HCT116 (cell line): ENCODE measurements around the gene LRRK1. TPM values are rescaled to one million over a fixed set of nuclear protein-coding genes. Genes with fewer than 3 reads are reported as not detected.

ENCODE experiments used
- ATAC-seq: fragments of 200-7000 bp; cut with Tn5 transposase; 2 replicates; pipeline ENCODE4 v1.9.1; 2020; ENCODE audit warnings: mild to moderate bottlenecking, moderate library complexity
- BruUV-seq: library from RNA; stranded (reverse); fragments of 400-500 nt; replicated peaks from 2 replicates; lab custom pipeline; 2021; lab: Mats Ljungman, UMichigan
- CTCF ChIA-PET: fragments of 300-600 bp; sonication (Branson Sonifier 250); formaldehyde crosslinking; loops from one replicate; lab custom pipeline; 2021; ENCODE audit warnings: antibody characterized with exemption; lab: Charles Lee
- POLR2A ChIA-PET: fragments of 300-600, 350-600 bp; sonication (Branson Sonifier 250); formaldehyde crosslinking; loops from one replicate; lab custom pipeline; 2021; ENCODE audit warnings: antibody characterized with exemption; lab: Charles Lee
- RAD21 ChIA-PET, 2 experiments: fragments of 300-600 bp; sonication (Branson Sonifier 250); formaldehyde crosslinking; loops; one replicate each; lab custom pipeline; 2023; ENCODE audit warnings: low total read pairs in 2 of 2; ENCODE audit not compliant: uncharacterized antibody in 2 of 2, unreplicated experiment in 2 of 2, low non-redundant PET in 1 of 2; lab: Charles Lee
- DNase-seq: peaks from one replicate; pipeline ENCODE4 v3.0.0-alpha.2; 2010; ENCODE audit warnings: low read depth, low spot score
- H2AFZ ChIP-seq: fragments of 200-600 bp; shearing (Covaris generic), sonication (generic); 2 replicates; pipeline ENCODE4 v1.6.1; 2017; ENCODE audit warnings: low read depth, mixed run types, mixed read lengths, antibody characterized with exemption, low read length; ENCODE audit not compliant: poor library complexity, severe bottlenecking
- H3K27ac ChIP-seq: 2 replicates; pipeline ENCODE4 v1.5.1; 2012; ENCODE audit warnings: low read depth, low read length
- H3K27me3 ChIP-seq: fragments of 200-600 bp; sonication (generic); 2 replicates; pipeline ENCODE4 v1.6.1; 2016; ENCODE audit warnings: mixed run types, low read length, mixed read lengths; ENCODE audit not compliant: insufficient read depth
- H3K36me3 ChIP-seq, 2 experiments: fragments of 200-500 bp in 1 of 2; fragments of 200-600 bp in 1 of 2; sonication (Bioruptor generic) in 1 of 2; sonication (generic) in 1 of 2; 2 replicates each; pipeline versions ENCODE4 v1.5.1 to v1.6.1; 2014 to 2016; ENCODE audit warnings: low read length in 2 of 2, inconsistent platforms in 1 of 2, mixed read lengths in 1 of 2, mixed run types in 1 of 2; ENCODE audit not compliant: insufficient read depth in 2 of 2, control insufficient read depth in 1 of 2
- H3K4me1 ChIP-seq, 2 experiments: fragments of 200-600 bp in 1 of 2; sonication (generic) in 1 of 2; 2 replicates each; pipeline versions ENCODE4 v1.5.1 to v1.6.1; 2012 to 2017; ENCODE audit warnings: low read length in 2 of 2, inconsistent platforms in 1 of 2, mild to moderate bottlenecking in 1 of 2, mixed read lengths in 1 of 2, mixed run types in 1 of 2, moderate library complexity in 1 of 2; ENCODE audit not compliant: insufficient read depth in 2 of 2, control insufficient read depth in 1 of 2
- H3K4me2 ChIP-seq: fragments of 200-600 bp; sonication (generic); 2 replicates; pipeline ENCODE4 v1.6.1; 2017; ENCODE audit warnings: mixed run types, low read length, mixed read lengths
- H3K4me3 ChIP-seq, 2 experiments: fragments of 200-600 bp in 1 of 2; sonication (generic) in 1 of 2; replicated peaks in 1 of 2; 2 replicates each; pipeline ENCODE4 v1.5.1; 2011 to 2016; ENCODE audit warnings: low read length in 2 of 2, control low read depth in 1 of 2, low read depth in 1 of 2, mild to moderate bottlenecking in 1 of 2, mixed read lengths in 1 of 2, mixed run types in 1 of 2
- H3K79me2 ChIP-seq: fragments of 200-600 bp; sonication (generic); 2 replicates; pipeline ENCODE4 v1.6.1; 2017; ENCODE audit warnings: mild to moderate bottlenecking, mixed run types, low read length, moderate library complexity, mixed read lengths; ENCODE audit not compliant: insufficient read depth
- H3K9ac ChIP-seq: fragments of 200-600 bp; sonication (generic); 2 replicates; pipeline ENCODE4 v1.6.1; 2016; ENCODE audit warnings: low read length, mixed read lengths
- H3K9me2 ChIP-seq: fragments of 200-600 bp; sonication (generic), shearing (Covaris generic); 2 replicates; pipeline ENCODE4 v1.6.1; 2017; ENCODE audit warnings: mixed run types, mild to moderate bottlenecking, moderate library complexity; ENCODE audit not compliant: insufficient read depth
- H3K9me3 ChIP-seq, 2 experiments: fragments of 200-500 bp in 1 of 2; fragments of 200-600 bp in 1 of 2; sonication (Bioruptor generic) in 1 of 2; sonication (generic) in 1 of 2; 2 replicates each; pipeline ENCODE4 v1.6.1; 2014 to 2017; ENCODE audit warnings: low read length in 2 of 2, mixed read lengths in 2 of 2, inconsistent platforms in 1 of 2, low read depth in 1 of 2, mild to moderate bottlenecking in 1 of 2, mixed run types in 1 of 2, moderate library complexity in 1 of 2; ENCODE audit not compliant: control insufficient read depth in 1 of 2, insufficient read depth in 1 of 2
- H4K20me1 ChIP-seq: fragments of 200-600 bp; sonication (generic), shearing (Covaris generic); 2 replicates; pipeline ENCODE4 v1.6.1; 2017; ENCODE audit warnings: mixed run types, mild to moderate bottlenecking, moderate library complexity; ENCODE audit not compliant: insufficient read depth
- EGR1 ChIP-seq: IDR thresholded peaks from 2 replicates; pipeline ENCODE4 v1.6.1; 2012; ENCODE audit warnings: low read depth
- EZH2 ChIP-seq: fragments of 200-600 bp; sonication (generic); IDR thresholded peaks from 2 replicates; pipeline ENCODE4 v1.6.1; 2017; ENCODE audit warnings: antibody characterized with exemption, mixed run types
- EZH2phosphoT487 ChIP-seq: fragments of 200-600 bp; IDR thresholded peaks from 2 replicates; pipeline ENCODE4 v1.6.1; 2018; ENCODE audit warnings: antibody characterized with exemption, borderline replicate concordance
- MAX ChIP-seq: IDR thresholded peaks from 2 replicates; pipeline ENCODE4 v1.6.1; 2012
- POLR2A ChIP-seq: IDR thresholded peaks from 2 replicates; pipeline ENCODE4 v1.7.0; 2011; ENCODE audit warnings: borderline replicate concordance; ENCODE audit not compliant: insufficient read depth, insufficient read length; ENCODE audit errors: extremely low read depth
- RAD21 ChIP-seq: IDR thresholded peaks from 2 replicates; pipeline ENCODE4 v1.6.1; 2012; ENCODE audit warnings: low read depth, mild to moderate bottlenecking
- SIN3A ChIP-seq: IDR thresholded peaks from 2 replicates; pipeline ENCODE4 v1.6.1; 2012; ENCODE audit warnings: low read depth
- TCF7L2 ChIP-seq: IDR thresholded peaks from 2 replicates; pipeline ENCODE4 v1.7.0; 2011; ENCODE audit warnings: borderline replicate concordance, inconsistent platforms; ENCODE audit not compliant: insufficient read depth, insufficient read length; ENCODE audit errors: extremely low read depth
- intact Hi-C: fragments of 100-400 bp; cut with micrococcal nuclease; formaldehyde crosslinking; loops from 2 replicates; pipeline ENCODE4 v1.10.0; 2022
- total RNA-seq: library from RNA; stranded (reverse); gene quantifications from one replicate; pipeline ENCODE4 v1.2.1, GENCODE V29; 2021; ENCODE audit not compliant: unreplicated experiment

LRRK1 gene
- total RNA-seq, 1 experiment from 2014 or later = 21.6 TPM

- no TSS peak for BruUV-seq
- CTCF ChIA-PET = no interaction called here
Observed at GRCh38 chr15:101064795-101065569, 145.8 kb downstream of the LRRK1 start.

DNA sequence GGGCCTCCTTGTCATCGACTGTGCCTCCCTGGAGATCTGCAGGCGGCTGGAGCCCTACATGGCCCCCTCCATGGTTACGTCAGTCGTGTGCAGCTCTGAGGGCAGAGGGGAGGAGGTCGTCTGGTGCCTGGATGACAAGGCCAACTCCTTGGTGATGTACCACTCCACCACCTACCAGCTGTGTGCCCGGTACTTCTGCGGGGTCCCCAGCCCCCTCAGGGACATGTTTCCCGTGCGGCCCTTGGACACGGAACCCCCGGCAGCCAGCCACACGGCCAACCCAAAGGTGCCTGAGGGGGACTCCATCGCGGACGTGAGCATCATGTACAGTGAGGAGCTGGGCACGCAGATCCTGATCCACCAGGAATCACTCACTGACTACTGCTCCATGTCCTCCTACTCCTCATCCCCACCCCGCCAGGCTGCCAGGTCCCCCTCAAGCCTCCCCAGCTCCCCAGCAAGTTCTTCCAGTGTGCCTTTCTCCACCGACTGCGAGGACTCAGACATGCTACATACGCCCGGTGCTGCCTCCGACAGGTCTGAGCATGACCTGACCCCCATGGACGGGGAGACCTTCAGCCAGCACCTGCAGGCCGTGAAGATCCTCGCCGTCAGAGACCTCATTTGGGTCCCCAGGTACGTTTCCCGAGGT, 146.5 kb downstream of the LRRK1 start:
- no peaks in the 10 kb centered on the region for H3K27me3 ChIP-seq
- H3K79me2 ChIP-seq = no peaks in the 10 kb centered on the region
- H3K9me3 ChIP-seq = no peaks in the 10 kb centered on the region
- TF ChIP-seq EZH2phosphoT487 (no peak), EGR1 (no peak), TCF7L2 (no peak), EZH2 (no peak), SIN3A (no peak), MAX (no peak), RAD21 (no peak)
- TF ChIP-seq, all 23 proteins: peak for 0
- Histone ChIP-seq H3K9me2 (no peaks in the 10 kb centered on the region), H3K4me1 (no peaks in the 10 kb centered on the region; a peak in 1 of 4 replicates), H3K4me3 (no peak overlapping the region), H2AFZ (no peak overlapping the region), H3K9ac (no peak overlapping the region), H3K27ac (no peak overlapping the region; the same call in 1 of the 2 replicates), H4K20me1 (no peaks in the 10 kb centered on the region), H3K36me3 (no peaks in the 10 kb centered on the region; a peak in 1 of 4 replicates), H3K4me2 (no peak overlapping the region)
- ChIA-PET RAD21 (no interaction called here), POLR2A (no interaction called here), CTCF (no interaction called here)
- no peak for DNase-seq
- no peak for ATAC-seq
- intact Hi-C loops = no loop called here
- BruUV-seq = no TSS peak

More at GRCh38 chr15:101064795-101065569, 145.8 kb downstream of the LRRK1 start:
- intact Hi-C loops = no loop called here
- no peak overlapping the region for H3K27ac ChIP-seq
- H3K4me2 ChIP-seq = no peak overlapping the region
- RAD21 ChIA-PET = no interaction called here
- H4K20me1 ChIP-seq = no peaks in the 10 kb centered on the region
- no peak for ATAC-seq
- no peak overlapping the region for H3K9ac ChIP-seq
- POLR2A ChIA-PET = no interaction called here
- H3K36me3 ChIP-seq = peaks cover 0 to 3% of the 10 kb centered on the region in 2 experiments; a peak in 1 of 4 replicates
- no peaks in the 10 kb centered on the region for H3K27me3 ChIP-seq
- no peak for TF ChIP-seq POLR2A
- no peak for TF ChIP-seq EZH2phosphoT487
- no peaks in the 10 kb centered on the region for H3K9me2 ChIP-seq
- no peaks in the 10 kb centered on the region for H3K4me1 ChIP-seq
- DNase-seq = no peak
- no peaks in the 10 kb centered on the region for H3K9me3 ChIP-seq
- no peak overlapping the region for H3K4me3 ChIP-seq
- no peak overlapping the region for H2AFZ ChIP-seq
- no peaks in the 10 kb centered on the region for H3K79me2 ChIP-seq
